CD4-positive, alpha-beta T cell treated with Interleukin-6 at 100 ng/mL for 8 hours (primary cell): ENCODE measurements around the gene UBR3.

Experiments used
- DNase-seq: peaks from one replicate; pipeline ENCODE4 v3.0.0-alpha.2; 2020; ENCODE audit warnings: mixed read lengths, low spot score

Gene UBR3

GRCh38 chr2:170047331-170048065 is 220.2 kb downstream of the UBR3 start:
- DNase-seq, result no peak

- no peak for DNase-seq
Observed at GRCh38 chr2:170052151-170052550, 224.9 kb downstream of the UBR3 start.

- no peak for DNase-seq
Observed at GRCh38 chr2:170054997-170055396, 227.7 kb downstream of the UBR3 start.

- DNase-seq, result no peak
Observed at GRCh38 chr2:170056900-170057299, 229.6 kb downstream of the UBR3 start.

- DNase-seq, result no peak
Observed at GRCh38 chr2:170063456-170064235, 236.4 kb downstream of the UBR3 start.

- no peak for DNase-seq
Observed at GRCh38 chr2:170070778-170071177, 243.5 kb downstream of the UBR3 start.

GRCh38 chr2:170073288-170073687 is 246.0 kb downstream of the UBR3 start:
- no peak for DNase-seq

GRCh38 chr2:170076189-170076588 is 248.9 kb downstream of the UBR3 start:
- DNase-seq, result no peak

GRCh38 chr2:170077830-170078569 is 250.7 kb downstream of the UBR3 start:
- no peak for DNase-seq

GRCh38 chr2:170084820-170085491 is 257.7 kb downstream of the UBR3 start:
- DNase-seq, result no peak

- DNase-seq, result no peak
Observed at GRCh38 chr2:170086117-170086688, 258.9 kb downstream of the UBR3 start.

- DNase-seq, result no peak
Observed at GRCh38 chr2:170086751-170087412, 259.6 kb downstream of the UBR3 start.

- no peak for DNase-seq
Observed at GRCh38 chr2:170087413-170087793, 260.1 kb downstream of the UBR3 start.

GRCh38 chr2:170088776-170089175 is 261.5 kb downstream of the UBR3 start:
- no peak for DNase-seq

- no peak for DNase-seq
Observed at GRCh38 chr2:170090229-170090628, 263.0 kb downstream of the UBR3 start.

GRCh38 chr2:170091436-170091835 is 264.2 kb downstream of the UBR3 start:
- no peak for DNase-seq

- no peak for DNase-seq
Observed at GRCh38 chr2:170092436-170093060, 265.3 kb downstream of the UBR3 start.

- DNase-seq, result no peak
Observed at GRCh38 chr2:170095380-170095779, 268.1 kb downstream of the UBR3 start.

GRCh38 chr2:170098626-170099312 is 271.5 kb downstream of the UBR3 start:
- DNase-seq, result no peak

- DNase-seq, result no peak
Observed at GRCh38 chr2:170101789-170102188, 274.5 kb downstream of the UBR3 start.
